RCC 7860 (cell line): ENCODE results near the gene MAGI2.

Experiments
- DNase-seq: peaks from one replicate; pipeline ENCODE4 v3.0.0-alpha.2; 2015; ENCODE audit warnings: low spot score
- FAIRE-seq: peaks from 2 replicates; lab custom pipeline; 2012; peaks lifted over from hg19 to GRCh38; lab: Jason Lieb, UNC

MAGI2 gene

GRCh38 chr7:79281426-79281825, 172.0 kb downstream of the MAGI2 start:
- FAIRE-seq = peak; percentile 21
- DNase-seq = no peak

GRCh38 chr7:79272938-79273337, 180.5 kb downstream of the MAGI2 start:
- no peak for DNase-seq
- FAIRE-seq = no peak

DNA sequence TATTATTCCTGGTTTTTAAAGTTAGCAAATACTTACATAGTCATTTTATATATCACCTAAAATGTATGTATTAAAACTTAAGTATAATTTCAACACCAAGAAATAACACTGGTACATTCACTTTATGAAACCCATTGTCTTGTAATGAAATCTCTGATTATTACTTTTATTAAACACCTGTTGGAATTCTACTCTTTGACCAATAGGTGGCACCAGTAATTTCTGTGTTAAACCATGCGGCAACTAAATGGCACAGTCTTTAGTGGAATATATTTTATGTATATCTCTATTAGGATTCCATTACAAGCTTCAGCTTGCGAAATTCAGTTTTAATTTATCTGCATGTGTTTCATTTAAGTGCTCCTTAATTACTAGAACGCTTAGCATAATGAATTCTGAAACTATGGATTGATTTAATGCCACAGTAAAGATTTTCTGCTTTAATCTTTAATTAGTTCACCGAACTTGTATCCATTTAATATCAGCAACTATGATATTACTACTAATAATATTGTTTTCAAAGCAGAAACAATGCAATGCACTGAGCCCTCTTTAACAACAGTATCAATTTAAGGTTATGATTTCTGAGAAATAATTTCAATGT, 181.3 kb downstream of the MAGI2 start:
- FAIRE-seq (peak; percentile 89), DNase-seq (peak; percentile 45)

GRCh38 chr7:79268730-79269129, 184.7 kb downstream of the MAGI2 start:
- DNase-seq (no peak), FAIRE-seq (no peak)

DNA sequence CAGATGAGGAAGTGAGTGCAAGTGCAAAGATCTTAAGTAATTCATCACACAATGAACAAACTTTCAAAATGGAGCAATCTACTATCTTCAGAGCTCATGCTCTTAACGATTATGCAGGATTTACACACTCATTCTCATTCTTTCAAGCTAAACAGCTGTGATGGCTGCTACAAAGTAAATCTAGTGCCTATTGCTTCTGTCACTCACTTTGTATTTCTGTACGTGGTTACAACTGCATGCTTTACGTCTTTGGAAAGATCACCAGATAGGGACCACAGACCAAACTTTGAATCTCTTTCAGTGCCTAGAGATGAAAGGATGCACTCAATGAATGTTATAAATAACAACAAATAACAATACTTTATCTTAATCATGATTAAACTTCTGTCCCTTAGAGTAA, 194.6 kb downstream of the MAGI2 start:
- FAIRE-seq = no peak
- no peak for DNase-seq

GRCh38 chr7:79257959-79258358, 195.5 kb downstream of the MAGI2 start:
- no peak for FAIRE-seq
- no peak for DNase-seq

- DNase-seq (no peak), FAIRE-seq (no peak)
Observed at GRCh38 chr7:79245623-79246249, 207.7 kb downstream of the MAGI2 start.

DNA sequence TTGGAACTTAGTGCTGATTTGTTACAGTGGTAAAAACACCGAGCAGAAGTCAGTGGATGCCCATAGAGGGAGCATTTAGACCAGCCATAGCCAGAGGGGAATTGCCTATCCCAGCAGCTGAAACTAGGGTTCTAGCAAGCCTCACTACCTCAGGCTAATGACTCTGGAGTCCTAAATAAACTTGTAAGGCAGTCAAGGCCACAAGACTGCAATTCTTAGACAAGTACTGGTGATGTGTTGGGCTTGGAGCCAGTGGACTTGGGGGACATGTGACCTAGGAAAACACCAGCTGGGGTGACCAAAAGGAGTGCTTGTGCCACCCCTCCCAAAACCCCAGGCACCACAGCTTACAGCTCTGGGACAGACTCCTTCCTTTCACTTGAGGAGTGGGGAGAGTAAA, 209.0 kb downstream of the MAGI2 start:
- no peak for FAIRE-seq
- DNase-seq = no peak

DNA sequence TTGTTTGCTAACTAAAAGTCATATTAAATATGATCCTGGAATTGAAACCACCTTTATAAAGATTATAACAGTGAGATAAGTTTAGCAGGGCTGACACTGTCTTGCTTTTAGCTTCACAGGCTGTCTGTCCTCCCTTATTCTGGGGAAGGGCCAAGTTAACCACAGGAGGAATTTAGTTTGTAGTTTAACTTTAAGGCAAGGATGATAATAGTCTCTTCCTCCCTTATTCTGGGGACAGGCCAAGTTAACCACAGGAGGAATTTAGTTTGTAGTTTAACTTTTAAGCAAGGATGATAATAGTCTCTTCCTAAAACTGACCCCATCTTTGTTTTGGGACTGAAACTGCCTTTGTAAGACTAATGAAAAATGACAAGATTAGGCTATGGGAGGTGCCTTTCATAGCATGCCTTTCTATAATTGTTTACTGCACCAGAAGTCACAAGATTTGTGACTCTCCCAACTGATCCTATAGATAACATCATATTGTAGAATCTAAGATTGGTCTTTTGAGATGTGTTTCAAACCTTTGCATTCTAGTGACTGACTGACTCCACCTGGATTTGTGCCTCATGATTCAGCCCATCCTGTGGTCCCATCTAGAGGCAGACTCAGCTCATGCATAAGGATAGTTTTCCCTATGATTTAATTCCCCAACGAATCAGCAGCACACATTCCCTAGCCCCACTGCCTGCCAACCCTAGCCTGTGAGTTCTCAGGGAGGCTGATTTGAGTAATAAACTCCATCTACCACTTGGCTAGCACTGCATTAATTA, 212.0 kb downstream of the MAGI2 start:
- peak; percentile 95 for FAIRE-seq
- peak; percentile 49 for DNase-seq

DNA sequence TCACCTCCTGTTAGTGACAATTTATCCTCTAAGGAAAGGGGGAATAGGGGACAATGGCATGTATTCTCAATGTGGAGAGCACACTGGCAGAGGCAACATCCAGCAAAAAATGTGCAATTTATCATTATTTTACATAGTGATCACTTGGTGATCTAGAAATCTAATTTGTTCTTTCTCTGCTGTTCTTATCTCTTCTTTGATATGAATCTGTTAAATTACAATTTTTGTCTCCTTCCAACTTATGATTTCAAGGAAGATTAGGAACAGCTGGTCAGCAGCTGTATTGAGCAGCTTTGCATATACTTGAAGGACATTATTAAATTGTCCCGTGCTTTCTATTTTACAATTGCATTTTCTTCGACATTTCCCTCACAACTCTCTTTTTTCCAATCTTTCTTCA, 213.1 kb downstream of the MAGI2 start:
- FAIRE-seq (no peak), DNase-seq (no peak)

DNA sequence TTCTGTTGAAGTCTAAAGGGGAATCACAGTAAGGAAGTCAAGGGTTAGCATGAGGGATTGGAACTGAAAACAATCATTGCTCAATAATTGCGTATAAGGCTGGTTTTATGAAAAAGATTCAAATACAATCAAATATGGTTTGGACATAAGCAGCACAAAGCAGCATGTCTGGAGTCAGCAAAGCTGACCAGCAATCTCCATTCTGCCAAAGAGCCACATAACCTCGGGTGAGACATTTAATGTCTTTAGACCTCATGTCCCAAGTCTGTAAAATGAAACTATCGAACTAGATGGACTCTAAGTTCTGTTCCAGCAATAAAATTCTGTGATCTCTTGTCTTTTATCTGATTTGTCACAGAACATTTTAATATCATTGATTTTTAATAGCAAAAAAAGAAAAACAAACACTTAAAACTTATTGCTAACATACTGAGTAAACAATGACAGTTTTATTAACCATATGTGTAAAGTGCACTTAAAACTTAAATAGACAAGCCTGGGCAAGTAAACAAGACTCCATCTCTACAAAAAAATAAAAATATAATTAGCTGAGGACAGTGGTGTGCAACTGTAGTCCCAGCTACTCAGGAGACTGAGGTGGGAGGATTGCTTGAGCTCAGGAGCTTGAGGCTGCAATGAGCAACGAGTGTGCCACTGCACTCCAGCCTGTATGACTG, 217.0 kb downstream of the MAGI2 start:
- no peak for FAIRE-seq

DNA sequence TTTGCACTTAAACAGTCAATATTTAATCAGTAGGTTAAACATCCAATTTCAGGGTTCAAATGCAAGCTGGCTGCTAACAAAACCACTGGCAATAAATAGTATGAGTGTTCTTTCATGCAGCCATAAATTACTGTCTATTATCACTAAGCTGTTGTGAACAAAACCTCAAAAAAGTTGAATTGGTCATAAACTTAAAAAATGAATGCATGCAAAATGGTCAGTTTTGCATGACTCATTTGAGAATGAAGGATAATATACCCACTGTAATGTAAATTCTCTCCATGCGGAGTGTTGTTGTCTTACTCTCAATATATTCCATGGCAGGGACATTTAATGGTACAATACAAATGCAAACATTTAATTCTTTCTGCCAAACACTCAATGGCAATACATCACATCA, 226.4 kb downstream of the MAGI2 start:
- FAIRE-seq (no peak), DNase-seq (no peak)

More for the DNA sequence above, 217.0 kb downstream of the MAGI2 start:
- DNase-seq = no peak

DNA sequence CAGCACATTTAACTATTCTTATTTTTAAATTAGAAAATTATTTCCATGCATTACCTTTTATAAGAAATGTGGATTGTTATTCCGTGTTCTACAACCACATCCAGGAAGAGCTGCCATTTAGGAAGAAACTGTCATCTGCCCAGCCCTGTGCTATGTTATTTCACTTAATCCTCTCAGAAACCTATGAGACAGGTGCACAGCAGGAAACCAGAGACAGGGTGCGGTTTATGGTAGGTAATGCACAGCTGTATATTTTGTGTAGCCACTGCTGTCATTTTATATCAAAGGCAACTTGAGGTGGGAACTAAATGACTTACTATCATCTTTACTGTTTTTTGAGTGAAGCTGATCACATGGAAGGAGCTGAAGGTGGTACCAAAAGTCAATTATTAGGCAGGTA, 232.3 kb downstream of the MAGI2 start:
- DNase-seq (no peak), FAIRE-seq (no peak)

DNA sequence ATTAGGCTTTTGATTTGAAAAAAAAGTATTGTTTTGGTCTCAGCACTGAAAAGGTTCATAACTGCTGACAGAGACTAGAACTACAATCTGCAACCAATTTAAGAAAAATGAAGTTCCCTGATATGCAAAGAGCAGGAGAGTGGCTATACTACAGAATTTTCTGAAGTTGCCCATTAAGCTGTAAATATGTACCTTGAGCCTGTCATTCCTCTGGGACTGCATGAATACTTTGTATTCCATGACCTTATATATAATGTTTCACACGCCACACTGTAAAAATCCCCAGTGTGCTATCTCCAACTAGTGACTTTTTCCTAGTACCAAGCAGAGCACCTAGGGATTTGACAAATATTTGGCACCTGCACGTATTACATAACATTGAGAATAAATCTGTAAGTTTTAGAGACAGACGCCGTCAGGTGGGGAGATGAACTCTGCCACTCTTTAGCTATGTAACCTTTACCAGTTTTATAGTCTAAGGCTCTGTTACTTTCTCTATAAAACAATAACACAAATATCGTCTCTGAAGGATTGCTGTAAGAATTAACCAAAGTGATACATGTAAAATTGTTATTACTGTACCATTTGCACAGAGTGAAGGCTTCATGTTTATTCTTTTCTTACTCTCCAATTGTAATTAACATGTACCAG, 235.4 kb downstream of the MAGI2 start:
- no peak for FAIRE-seq
- DNase-seq = no peak

- FAIRE-seq (no peak), DNase-seq (no peak)
Observed at GRCh38 chr7:79217468-79217867, 236.0 kb downstream of the MAGI2 start.

- DNase-seq (no peak), FAIRE-seq (no peak)
Observed at GRCh38 chr7:79216236-79216635, 237.2 kb downstream of the MAGI2 start.

GRCh38 chr7:79212334-79212733, 241.1 kb downstream of the MAGI2 start:
- DNase-seq (no peak), FAIRE-seq (no peak)

- DNase-seq (no peak), FAIRE-seq (no peak)
Observed at GRCh38 chr7:79211724-79212123, 241.7 kb downstream of the MAGI2 start.

- no peak for DNase-seq
- FAIRE-seq = no peak
Observed at GRCh38 chr7:79199961-79200360, 253.5 kb downstream of the MAGI2 start.

- FAIRE-seq (no peak), DNase-seq (no peak)
Observed at GRCh38 chr7:79199266-79199665, 254.2 kb downstream of the MAGI2 start.

DNA sequence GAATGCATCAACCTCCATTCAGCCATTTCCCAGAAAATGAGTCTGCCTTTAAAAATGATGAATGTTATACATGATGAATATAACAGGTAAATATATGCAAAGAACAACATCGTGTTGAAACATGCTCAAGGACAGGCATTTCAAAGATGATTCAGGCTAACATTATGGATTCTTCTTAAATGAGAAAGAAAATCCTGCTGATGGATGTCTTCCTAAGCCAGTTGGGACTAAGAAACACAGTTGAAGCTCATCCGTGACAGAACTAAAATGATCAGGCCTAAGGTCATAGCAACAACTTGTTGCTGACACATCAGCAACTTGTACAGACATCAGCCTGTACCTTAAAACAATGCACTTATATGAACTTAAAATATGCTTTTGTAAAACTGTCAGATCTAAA, 267.9 kb downstream of the MAGI2 start:
- no peak for FAIRE-seq
- no peak for DNase-seq
